ENCODE measurements around the gene UGT1A10. TPM values are rescaled to one million over a fixed set of nuclear protein-coding genes. Genes with fewer than 3 reads are reported as not detected.
A peak's percentile ranks its signal among the peaks of the same experiment; 100 is the strongest.

Gene UGT1A10
- total and polyA plus RNA-seq, 2 of the 13 experiments (the other 11 are each of a cell fraction or from before 2014, with no cell fraction given) = not detected

DNA sequence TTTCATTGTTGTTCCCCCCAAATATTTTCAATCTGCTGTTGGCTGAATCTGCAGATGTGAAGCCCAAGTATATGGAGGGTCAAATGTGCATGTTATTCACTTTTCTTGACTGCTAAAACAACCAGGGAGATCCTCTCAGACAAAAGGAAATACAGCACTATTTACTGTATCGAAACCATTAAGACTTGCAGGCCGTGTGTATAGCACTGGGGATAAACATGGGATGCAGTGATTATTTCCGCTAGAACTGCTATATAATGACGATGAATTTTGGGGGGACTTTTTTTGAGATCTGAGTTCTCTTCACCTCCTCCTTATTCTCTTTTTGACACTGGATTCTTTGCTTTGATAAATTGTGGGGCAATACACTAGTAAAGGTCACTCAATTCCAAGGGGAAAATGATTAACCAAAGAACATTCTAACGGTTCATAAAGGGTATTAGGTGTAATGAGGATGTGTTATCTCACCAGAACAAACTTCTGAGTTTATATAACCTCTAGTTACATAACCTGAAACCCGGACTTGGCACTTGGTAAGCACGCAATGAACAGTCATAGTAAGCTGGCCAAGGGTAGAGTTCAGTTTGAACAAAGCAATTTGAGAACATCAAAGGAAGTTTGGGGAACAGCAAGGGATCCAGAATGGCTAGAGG is 120.3 kb downstream of the UGT1A10 start (continued):
- TF ChIP-seq KLF11 (CRISPR knock-in tag; IDR thresholded peaks at IDR 0.05) (no peak), ZNF781 (CRISPR knock-in tag; IDR thresholded peaks at IDR 0.05; ENCODE audit: borderline replicate concordance, not compliant biosample characterization) (peak; percentile 44), SIX4 (CRISPR knock-in tag; IDR thresholded peaks at IDR 0.05) (peak; percentile 91), GLI4 (CRISPR knock-in tag; IDR thresholded peaks at IDR 0.05; ENCODE audit: borderline replicate concordance) (no peak), ZNF263 (CRISPR knock-in tag; IDR thresholded peaks at IDR 0.05) (no peak), EP300 (IDR thresholded peaks at IDR 0.05; ENCODE audit: low read depth in 2 of 2, low read length in 2 of 2) (peak; percentile 96 to 97; a peak in 3 of 4 replicates), EP300 (CRISPR knock-in tag; IDR thresholded peaks at IDR 0.05; ENCODE audit: borderline replicate concordance) (peak; percentile 89), FOXA1 (IDR thresholded peaks at IDR 0.05) (peak; percentile 19; the same call in 1 of the 2 replicates), FOXA1 (CRISPR knock-in tag; IDR thresholded peaks at IDR 0.05) (peak; percentile 93), CREM (IDR thresholded peaks at IDR 0.05) (peak; percentile 95), CREM (CRISPR knock-in tag; IDR thresholded peaks at IDR 0.05) (no peak), YEATS2 (CRISPR knock-in tag; IDR thresholded peaks at IDR 0.05; ENCODE audit: borderline replicate concordance) (peak; percentile 43; the same call in 1 of the 2 replicates), KLF6 (CRISPR knock-in tag; IDR thresholded peaks at IDR 0.05) (no peak), ELF3 (CRISPR knock-in tag; IDR thresholded peaks at IDR 0.05) (peak; percentile 94)
- TF ChIP-seq, protein P1, sequence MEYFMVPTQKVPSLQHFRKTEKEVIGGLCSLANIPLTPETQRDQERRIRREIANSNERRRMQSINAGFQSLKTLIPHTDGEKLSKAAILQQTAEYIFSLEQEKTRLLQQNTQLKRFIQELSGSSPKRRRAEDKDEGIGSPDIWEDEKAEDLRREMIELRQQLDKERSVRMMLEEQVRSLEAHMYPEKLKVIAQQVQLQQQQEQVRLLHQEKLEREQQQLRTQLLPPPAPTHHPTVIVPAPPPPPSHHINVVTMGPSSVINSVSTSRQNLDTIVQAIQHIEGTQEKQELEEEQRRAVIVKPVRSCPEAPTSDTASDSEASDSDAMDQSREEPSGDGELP (IDR thresholded peaks at IDR 0.05; ENCODE audit: borderline replicate concordance, low read depth) = peak; percentile 35; the same call in 1 of the 2 replicates
- TF ChIP-seq, protein P2, sequence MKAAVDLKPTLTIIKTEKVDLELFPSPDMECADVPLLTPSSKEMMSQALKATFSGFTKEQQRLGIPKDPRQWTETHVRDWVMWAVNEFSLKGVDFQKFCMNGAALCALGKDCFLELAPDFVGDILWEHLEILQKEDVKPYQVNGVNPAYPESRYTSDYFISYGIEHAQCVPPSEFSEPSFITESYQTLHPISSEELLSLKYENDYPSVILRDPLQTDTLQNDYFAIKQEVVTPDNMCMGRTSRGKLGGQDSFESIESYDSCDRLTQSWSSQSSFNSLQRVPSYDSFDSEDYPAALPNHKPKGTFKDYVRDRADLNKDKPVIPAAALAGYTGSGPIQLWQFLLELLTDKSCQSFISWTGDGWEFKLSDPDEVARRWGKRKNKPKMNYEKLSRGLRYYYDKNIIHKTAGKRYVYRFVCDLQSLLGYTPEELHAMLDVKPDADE (CRISPR knock-in tag; IDR thresholded peaks at IDR 0.05) = no peak
- TF ChIP-seq, protein P3, sequence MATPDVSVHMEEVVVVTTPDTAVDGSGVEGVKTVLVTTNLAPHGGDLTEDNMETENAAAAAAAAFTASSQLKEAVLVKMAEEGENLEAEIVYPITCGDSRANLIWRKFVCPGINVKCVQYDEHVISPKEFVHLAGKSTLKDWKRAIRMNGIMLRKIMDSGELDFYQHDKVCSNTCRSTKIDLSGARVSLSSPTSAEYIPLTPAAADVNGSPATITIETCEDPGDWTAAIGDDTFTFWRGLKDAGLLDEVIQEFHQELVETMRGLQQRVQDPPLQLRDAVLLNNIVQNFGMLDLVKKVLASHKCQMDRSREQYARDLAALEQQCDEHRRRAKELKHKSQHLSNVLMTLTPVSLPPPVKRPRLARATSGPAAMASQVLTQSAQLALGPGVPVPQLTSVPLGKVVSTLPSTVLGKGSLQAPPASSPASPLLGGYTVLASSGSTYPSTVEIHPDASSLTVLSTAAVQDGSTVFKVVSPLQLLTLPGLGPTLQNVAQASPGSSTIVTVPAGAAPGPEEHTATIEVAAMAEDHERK (CRISPR knock-in tag; IDR thresholded peaks at IDR 0.05; ENCODE audit: low read depth) = no peak
- TF ChIP-seq, protein P4, sequence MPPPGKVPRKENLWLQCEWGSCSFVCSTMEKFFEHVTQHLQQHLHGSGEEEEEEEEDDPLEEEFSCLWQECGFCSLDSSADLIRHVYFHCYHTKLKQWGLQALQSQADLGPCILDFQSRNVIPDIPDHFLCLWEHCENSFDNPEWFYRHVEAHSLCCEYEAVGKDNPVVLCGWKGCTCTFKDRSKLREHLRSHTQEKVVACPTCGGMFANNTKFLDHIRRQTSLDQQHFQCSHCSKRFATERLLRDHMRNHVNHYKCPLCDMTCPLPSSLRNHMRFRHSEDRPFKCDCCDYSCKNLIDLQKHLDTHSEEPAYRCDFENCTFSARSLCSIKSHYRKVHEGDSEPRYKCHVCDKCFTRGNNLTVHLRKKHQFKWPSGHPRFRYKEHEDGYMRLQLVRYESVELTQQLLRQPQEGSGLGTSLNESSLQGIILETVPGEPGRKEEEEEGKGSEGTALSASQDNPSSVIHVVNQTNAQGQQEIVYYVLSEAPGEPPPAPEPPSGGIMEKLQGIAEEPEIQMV (CRISPR knock-in tag; IDR thresholded peaks at IDR 0.05; ENCODE audit: low read depth) = no peak
- TF ChIP-seq, protein P5, sequence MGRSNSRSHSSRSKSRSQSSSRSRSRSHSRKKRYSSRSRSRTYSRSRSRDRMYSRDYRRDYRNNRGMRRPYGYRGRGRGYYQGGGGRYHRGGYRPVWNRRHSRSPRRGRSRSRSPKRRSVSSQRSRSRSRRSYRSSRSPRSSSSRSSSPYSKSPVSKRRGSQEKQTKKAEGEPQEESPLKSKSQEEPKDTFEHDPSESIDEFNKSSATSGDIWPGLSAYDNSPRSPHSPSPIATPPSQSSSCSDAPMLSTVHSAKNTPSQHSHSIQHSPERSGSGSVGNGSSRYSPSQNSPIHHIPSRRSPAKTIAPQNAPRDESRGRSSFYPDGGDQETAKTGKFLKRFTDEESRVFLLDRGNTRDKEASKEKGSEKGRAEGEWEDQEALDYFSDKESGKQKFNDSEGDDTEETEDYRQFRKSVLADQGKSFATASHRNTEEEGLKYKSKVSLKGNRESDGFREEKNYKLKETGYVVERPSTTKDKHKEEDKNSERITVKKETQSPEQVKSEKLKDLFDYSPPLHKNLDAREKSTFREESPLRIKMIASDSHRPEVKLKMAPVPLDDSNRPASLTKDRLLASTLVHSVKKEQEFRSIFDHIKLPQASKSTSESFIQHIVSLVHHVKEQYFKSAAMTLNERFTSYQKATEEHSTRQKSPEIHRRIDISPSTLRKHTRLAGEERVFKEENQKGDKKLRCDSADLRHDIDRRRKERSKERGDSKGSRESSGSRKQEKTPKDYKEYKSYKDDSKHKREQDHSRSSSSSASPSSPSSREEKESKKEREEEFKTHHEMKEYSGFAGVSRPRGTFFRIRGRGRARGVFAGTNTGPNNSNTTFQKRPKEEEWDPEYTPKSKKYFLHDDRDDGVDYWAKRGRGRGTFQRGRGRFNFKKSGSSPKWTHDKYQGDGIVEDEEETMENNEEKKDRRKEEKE (IDR thresholded peaks at IDR 0.05) = no peak
